CD14-positive monocyte (primary cell): ENCODE results near the gene WWTR1. TPM values are rescaled to one million over a fixed set of nuclear protein-coding genes. Genes with fewer than 3 reads are reported as not detected.

Experiments used
- DNase-seq, 3 donors: peaks; one replicate each; pipeline ENCODE4 v3.0.0-alpha.2; 2011 to 2022
- H2AFZ ChIP-seq: 2 replicates; pipeline ENCODE4 v1.6.0; 2012; ENCODE audit warnings: mild to moderate bottlenecking, low read depth, low read length, inconsistent platforms; ENCODE audit not compliant: insufficient read depth, poor library complexity, severe bottlenecking
- H3K27ac ChIP-seq, 2 donors: 1 replicate in 1 of 2; 2 replicates in 1 of 2; pipeline ENCODE4 v1.5.1; 2012 to 2013; ENCODE audit warnings: low read length in 2 of 2, control low read depth in 1 of 2, inconsistent platforms in 1 of 2, low read depth in 1 of 2, mild to moderate bottlenecking in 1 of 2
- H3K27me3 ChIP-seq, 2 donors: one replicate each; pipeline versions ENCODE4 v1.6.0 to v1.6.1; 2011 to 2013; ENCODE audit warnings: low read length in 2 of 2; ENCODE audit not compliant: control insufficient read depth in 2 of 2, insufficient read depth in 2 of 2
- H3K36me3 ChIP-seq, 2 donors: replicated peaks in 1 of 2; 1 replicate in 1 of 2; 2 replicates in 1 of 2; pipeline versions ENCODE4 v1.5.1 to v1.6.1; 2012 to 2013; ENCODE audit warnings: low read length in 2 of 2, control low read depth in 1 of 2, inconsistent platforms in 1 of 2, mild to moderate bottlenecking in 1 of 2; ENCODE audit not compliant: insufficient read depth in 2 of 2, control insufficient read depth in 1 of 2
- H3K4me1 ChIP-seq, 2 donors: 1 replicate in 1 of 2; 2 replicates in 1 of 2; pipeline versions ENCODE4 v1.5.1 to v1.6.1; 2012 to 2013; ENCODE audit warnings: low read length in 2 of 2, control low read depth in 1 of 2, inconsistent platforms in 1 of 2, mild to moderate bottlenecking in 1 of 2, moderate library complexity in 1 of 2; ENCODE audit not compliant: insufficient read depth in 2 of 2, control insufficient read depth in 1 of 2
- H3K4me2 ChIP-seq: replicated peaks from 2 replicates; pipeline ENCODE3; 2012; ENCODE audit warnings: low read length, moderate library complexity, mild to moderate bottlenecking; ENCODE audit not compliant: poor library complexity, severe bottlenecking; ENCODE audit errors: extremely low read depth
- H3K4me3 ChIP-seq, 3 experiments: fragments of 200-600 bp in 1 of 3; sonication (generic) in 1 of 3; replicated peaks in 1 of 3; 1 replicate in 2 of 3; 2 replicates in 1 of 3; pipeline ENCODE4 v1.5.1; 2011 to 2013; ENCODE audit warnings: low read length in 3 of 3, mild to moderate bottlenecking in 3 of 3, control low read depth in 2 of 3, low read depth in 2 of 3, inconsistent platforms in 1 of 3, moderate library complexity in 1 of 3
- H3K79me2 ChIP-seq: 2 replicates; pipeline ENCODE4 v1.6.0; 2012; ENCODE audit warnings: mild to moderate bottlenecking, control low read depth, inconsistent platforms, low read length, moderate library complexity; ENCODE audit not compliant: insufficient read depth
- H3K9ac ChIP-seq: 2 replicates; pipeline ENCODE4 v1.6.0; 2017; ENCODE audit warnings: low read length, mild to moderate bottlenecking; ENCODE audit not compliant: insufficient read depth, poor library complexity, severe bottlenecking
- H3K9me3 ChIP-seq, 2 donors: replicated peaks in 1 of 2; 1 replicate in 1 of 2; 2 replicates in 1 of 2; pipeline versions ENCODE4 v1.5.1 to v1.6.1; 2012 to 2013; ENCODE audit warnings: low read length in 2 of 2, control low read depth in 1 of 2; ENCODE audit not compliant: control insufficient read depth in 1 of 2, insufficient read depth in 1 of 2
- H4K20me1 ChIP-seq: 2 replicates; pipeline ENCODE4 v1.6.0; 2012; ENCODE audit warnings: mild to moderate bottlenecking, low read length, control low read depth, moderate library complexity; ENCODE audit not compliant: insufficient read depth
- H3K27ac Mint-ChIP-seq, 7 donors: one replicate each; pipeline ENCODE4 v1.8.0; 2020; ENCODE audit warnings: mild to moderate bottlenecking in 7 of 7, mixed read lengths in 7 of 7, moderate library complexity in 6 of 7, inconsistent platforms in 2 of 7
- H3K27me3 Mint-ChIP-seq, 3 donors: one replicate each; pipeline ENCODE4 v1.8.0; 2021 to 2022; ENCODE audit warnings: low read depth in 3 of 3, mild to moderate bottlenecking in 3 of 3, mixed read lengths in 3 of 3, moderate library complexity in 3 of 3, inconsistent platforms in 1 of 3
- H3K36me3 Mint-ChIP-seq, 2 donors: one replicate each; pipeline ENCODE4 v1.8.0; 2020; ENCODE audit warnings: mixed read lengths in 2 of 2, inconsistent platforms in 1 of 2, mild to moderate bottlenecking in 1 of 2
- H3K4me1 Mint-ChIP-seq: one replicate; pipeline ENCODE4 v1.8.0; 2020; ENCODE audit warnings: mild to moderate bottlenecking, mixed read lengths
- H3K4me3 Mint-ChIP-seq, 2 donors: one replicate each; pipeline ENCODE4 v1.8.0; 2020; ENCODE audit warnings: mild to moderate bottlenecking in 2 of 2, mixed read lengths in 2 of 2, moderate library complexity in 1 of 2
- H3K9me3 Mint-ChIP-seq, 7 donors: one replicate each; pipeline ENCODE4 v1.8.0; 2020 to 2022; ENCODE audit warnings: mixed read lengths in 7 of 7, mild to moderate bottlenecking in 6 of 7, moderate library complexity in 6 of 7, inconsistent platforms in 2 of 7
- CTCF ChIP-seq: fragments of 200-600 bp; IDR thresholded peaks from one replicate; pipeline ENCODE4 v1.8.0; 2022; ENCODE audit warnings: antibody characterized with exemption, mild to moderate bottlenecking
- WGBS: methylation state at CpG from one replicate; pipeline ENCODE4 v1.1.5; 2013; ENCODE audit warnings: missing lambda C conversion rate; ENCODE audit not compliant: insufficient coverage; 5-methylcytosine and 5-hydroxymethylcytosine counted together
- intact Hi-C, 2 donors: fragments of 100-400 bp; cut with micrococcal nuclease; formaldehyde crosslinking; loops; one replicate each; pipeline versions ENCODE4 v1.15.0 to v1.15.1; 2023
- polyA plus RNA-seq, 3 donors: library from polyadenylated mRNA; depleted of rRNA in 1 of 3; unstranded in 2 of 3; stranded (reverse) in 1 of 3; fragments of 300-500 nt in 2 of 3; fragments of >200 nt in 1 of 3; fragmentation: Illumina TruSeq in 2 of 3; gene quantifications; 1 replicate in 2 of 3; 2 replicates in 1 of 3; pipeline ENCODE4 v1.2.3, GENCODE V29; 2012 to 2021

WWTR1 gene
- polyA plus RNA-seq, 3 donors, result not detected

- H3K27ac Mint-ChIP-seq, result no peak overlapping the region
- intact Hi-C loops, result no loop called here
- H3K4me3 Mint-ChIP-seq, result no peak overlapping the region
- Histone ChIP-seq H3K9ac (no peak overlapping the region), H3K27me3 (peaks cover 10 to 30% of the 10 kb centered on the region in 2 donors), H3K79me2 (no peaks in the 10 kb centered on the region), H2AFZ (no peak overlapping the region), H3K27ac (no peak overlapping the region), H3K36me3 (no peaks in the 10 kb centered on the region), H3K4me3 (no peak overlapping the region), H3K9me3 (no peaks in the 10 kb centered on the region), H4K20me1 (no peaks in the 10 kb centered on the region), H3K4me2 (no peak overlapping the region), H3K4me1 (no peaks in the 10 kb centered on the region)
- no peak for DNase-seq
- no peak for TF ChIP-seq CTCF
- WGBS, result no CpG with 5 or more reads among the region's 1 CpG
- H3K36me3 Mint-ChIP-seq, result no peaks in the 10 kb centered on the region
- H3K4me1 Mint-ChIP-seq, result no peaks in the 10 kb centered on the region
- H3K9me3 Mint-ChIP-seq, result peaks cover 0 to 3% (median 0%) of the 10 kb centered on the region in 7 donors
- peaks cover 21 to 46% (median 28%) of the 10 kb centered on the region in 3 donors for H3K27me3 Mint-ChIP-seq
Observed at GRCh38 chr3:149673393-149673792, 15.6 kb upstream of the WWTR1 start.

GRCh38 chr3:149670742-149671492 is 13.1 kb upstream of the WWTR1 start:
- no peak overlapping the region for H3K27ac ChIP-seq
- H3K9me3 ChIP-seq, result no peaks in the 10 kb centered on the region
- H3K4me3 Mint-ChIP-seq, result peak overlapping the region in 1 of 2 donors; percentile 2
- WGBS, result 69% methylated on average over 4 of the region's 10 CpGs
- H3K27me3 ChIP-seq, result peaks cover 20 to 35% of the 10 kb centered on the region in 2 donors
- no peak overlapping the region for H3K9ac ChIP-seq
- no peak for TF ChIP-seq CTCF
- no peaks in the 10 kb centered on the region for H3K36me3 ChIP-seq
- peaks cover 23 to 52% (median 35%) of the 10 kb centered on the region in 3 donors for H3K27me3 Mint-ChIP-seq
- H3K4me3 ChIP-seq, result no peak overlapping the region
- no peak overlapping the region for H3K4me2 ChIP-seq
- H4K20me1 ChIP-seq, result no peaks in the 10 kb centered on the region
- H3K79me2 ChIP-seq, result no peaks in the 10 kb centered on the region
- no peaks in the 10 kb centered on the region for H3K36me3 Mint-ChIP-seq
- no peaks in the 10 kb centered on the region for H3K4me1 Mint-ChIP-seq
- H3K9me3 Mint-ChIP-seq, result peaks cover 0 to 2% (median 0%) of the 10 kb centered on the region in 7 donors
- intact Hi-C loops, result no loop called here
- no peak for DNase-seq
- no peak overlapping the region for H2AFZ ChIP-seq
- H3K27ac Mint-ChIP-seq, result no peak overlapping the region
- no peaks in the 10 kb centered on the region for H3K4me1 ChIP-seq
